Measurements from ENCODE around the gene KCNMB2.

DNA sequence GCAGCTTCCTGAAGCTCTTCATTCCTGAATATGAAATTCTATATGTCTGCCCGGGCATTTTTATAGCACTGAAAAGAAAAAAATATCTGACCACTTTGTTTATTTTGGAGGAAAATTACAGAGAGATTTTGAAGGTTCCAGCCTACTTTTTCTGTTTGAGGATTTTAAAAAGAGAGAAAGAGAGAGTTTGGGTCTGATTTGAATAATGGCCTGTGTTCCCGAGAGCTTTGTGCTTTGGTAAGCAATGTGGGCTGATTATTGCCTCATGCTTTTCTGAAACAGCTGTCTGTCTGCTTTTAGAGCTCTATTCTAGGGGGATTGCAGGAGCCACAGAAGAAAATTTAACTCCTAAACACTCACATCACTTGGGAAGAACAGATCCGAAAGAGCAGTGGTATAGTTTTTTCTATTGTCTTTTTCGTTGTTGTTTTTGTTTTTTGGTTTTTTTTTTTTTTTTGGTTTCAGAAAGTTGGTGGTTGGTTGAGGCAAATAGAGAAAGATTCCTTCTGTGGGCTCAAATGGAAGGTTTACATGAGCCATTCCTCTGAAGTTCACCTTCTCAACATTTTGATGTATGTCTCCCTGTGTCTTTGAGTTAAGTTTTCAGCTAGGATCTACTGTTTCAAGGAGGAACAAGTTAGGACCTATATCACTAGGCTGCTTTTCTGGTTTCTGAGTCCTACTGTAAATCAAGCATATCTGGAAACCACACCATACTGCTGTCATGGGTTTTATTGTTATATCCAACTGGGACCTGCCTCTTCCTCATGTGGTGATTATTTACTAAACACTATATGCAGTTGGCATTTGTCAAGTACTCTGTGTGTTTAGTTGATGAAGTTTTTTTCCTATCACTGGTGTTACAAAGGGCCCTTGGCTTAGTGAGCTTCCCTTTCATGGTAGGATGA is 178.9 kb downstream of the KCNMB2 start:
- TF ChIP-seq, protein P1, sequence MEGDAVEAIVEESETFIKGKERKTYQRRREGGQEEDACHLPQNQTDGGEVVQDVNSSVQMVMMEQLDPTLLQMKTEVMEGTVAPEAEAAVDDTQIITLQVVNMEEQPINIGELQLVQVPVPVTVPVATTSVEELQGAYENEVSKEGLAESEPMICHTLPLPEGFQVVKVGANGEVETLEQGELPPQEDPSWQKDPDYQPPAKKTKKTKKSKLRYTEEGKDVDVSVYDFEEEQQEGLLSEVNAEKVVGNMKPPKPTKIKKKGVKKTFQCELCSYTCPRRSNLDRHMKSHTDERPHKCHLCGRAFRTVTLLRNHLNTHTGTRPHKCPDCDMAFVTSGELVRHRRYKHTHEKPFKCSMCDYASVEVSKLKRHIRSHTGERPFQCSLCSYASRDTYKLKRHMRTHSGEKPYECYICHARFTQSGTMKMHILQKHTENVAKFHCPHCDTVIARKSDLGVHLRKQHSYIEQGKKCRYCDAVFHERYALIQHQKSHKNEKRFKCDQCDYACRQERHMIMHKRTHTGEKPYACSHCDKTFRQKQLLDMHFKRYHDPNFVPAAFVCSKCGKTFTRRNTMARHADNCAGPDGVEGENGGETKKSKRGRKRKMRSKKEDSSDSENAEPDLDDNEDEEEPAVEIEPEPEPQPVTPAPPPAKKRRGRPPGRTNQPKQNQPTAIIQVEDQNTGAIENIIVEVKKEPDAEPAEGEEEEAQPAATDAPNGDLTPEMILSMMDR (IDR thresholded peaks at IDR 0.05; ENCODE audit: poor library complexity): no peak
- TF ChIP-seq EZH2phosphoT487 (IDR thresholded peaks at IDR 0.05; ENCODE audit: low read depth, severe bottlenecking, unreplicated experiment): no peak

All from hepatocyte (in vitro differentiated cells).